NCI-H345 treated with DMSO at 0.1 percent for 48 hours (cell line): ENCODE results near the gene NFKB2.

Experiments used
- DNase-seq: peaks from one replicate; lab custom pipeline; 2025; ENCODE audit not compliant: unreplicated experiment; lab: John Stamatoyannopoulos, UW

The NFKB2 gene

GRCh38 chr10:102420714-102421506 is 25.4 kb downstream of the NFKB2 start, which contains the start of gene FBXL15:
FBXL15 (plus strand) TSS chr10:102420836; CDS start chr10:102421130, 294 bp downstream.
- DNase-seq: peak; percentile 83

DNA sequence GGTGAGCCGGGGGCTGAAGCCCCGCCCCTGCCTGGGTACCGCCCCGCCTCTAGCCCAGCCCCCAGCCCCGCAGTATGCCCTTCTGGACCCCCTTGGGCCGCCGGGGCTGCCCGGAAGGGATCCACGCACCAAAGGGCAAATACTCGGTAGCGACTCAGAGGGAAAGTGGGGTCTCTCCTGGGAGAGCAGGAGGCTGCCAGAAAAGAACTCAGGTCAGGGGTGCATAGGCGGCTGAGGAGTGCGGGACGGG is 25.9 kb downstream of the NFKB2 start:
- no peak for DNase-seq

GRCh38 chr10:102421757-102422512 is 26.4 kb downstream of the NFKB2 start:
- DNase-seq: no peak

DNA sequence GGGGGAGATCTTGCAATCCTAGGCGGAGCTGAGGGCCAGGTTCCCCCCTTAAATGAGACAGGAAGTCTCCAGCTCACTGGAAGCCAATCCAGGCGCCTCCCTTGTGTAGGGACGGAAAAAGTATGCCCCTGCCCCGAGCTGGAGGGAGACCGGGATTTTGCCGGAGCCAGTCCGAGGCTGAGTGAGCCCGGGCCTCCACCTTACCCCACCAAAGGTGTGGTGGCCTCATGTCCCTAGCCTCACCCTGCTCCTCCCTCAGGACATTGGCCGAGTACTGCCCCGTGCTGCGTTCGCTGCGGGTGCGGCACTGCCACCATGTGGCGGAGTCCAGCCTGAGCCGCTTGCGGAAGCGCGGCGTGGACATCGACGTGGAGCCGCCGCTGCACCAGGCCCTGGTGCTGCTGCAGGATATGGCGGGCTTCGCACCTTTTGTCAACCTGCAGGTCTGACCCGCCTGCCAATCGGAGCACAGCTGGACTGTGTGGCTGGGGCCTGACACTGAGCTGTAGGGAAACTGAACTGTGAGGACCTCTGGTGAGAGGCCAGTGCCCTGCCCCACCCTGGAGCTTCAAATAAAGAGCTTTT is 27.1 kb downstream of the NFKB2 start:
- no peak for DNase-seq

GRCh38 chr10:102423372-102423968 is 28.0 kb downstream of the NFKB2 start:
- DNase-seq: no peak

DNA sequence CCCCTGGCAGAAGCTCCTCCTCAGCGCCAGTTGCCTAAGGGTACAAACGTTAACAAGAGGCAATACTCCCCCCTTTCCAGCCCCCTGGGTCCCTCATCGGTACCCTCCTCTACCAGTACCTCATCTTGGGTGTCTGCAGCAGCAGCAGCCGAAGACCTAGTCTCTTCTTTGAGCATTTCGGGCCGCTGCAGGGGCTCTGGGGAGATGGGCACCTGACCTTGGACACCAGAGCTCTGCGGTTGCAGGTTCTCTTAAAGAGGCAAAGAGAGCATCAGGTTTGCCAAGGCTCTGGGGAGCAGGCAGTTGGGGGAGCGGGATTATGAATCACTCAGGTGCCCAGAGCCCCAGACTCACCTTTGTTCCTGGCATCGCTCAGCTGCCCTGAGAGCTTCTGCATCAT is 28.6 kb downstream of the NFKB2 start:
- DNase-seq: no peak

DNA sequence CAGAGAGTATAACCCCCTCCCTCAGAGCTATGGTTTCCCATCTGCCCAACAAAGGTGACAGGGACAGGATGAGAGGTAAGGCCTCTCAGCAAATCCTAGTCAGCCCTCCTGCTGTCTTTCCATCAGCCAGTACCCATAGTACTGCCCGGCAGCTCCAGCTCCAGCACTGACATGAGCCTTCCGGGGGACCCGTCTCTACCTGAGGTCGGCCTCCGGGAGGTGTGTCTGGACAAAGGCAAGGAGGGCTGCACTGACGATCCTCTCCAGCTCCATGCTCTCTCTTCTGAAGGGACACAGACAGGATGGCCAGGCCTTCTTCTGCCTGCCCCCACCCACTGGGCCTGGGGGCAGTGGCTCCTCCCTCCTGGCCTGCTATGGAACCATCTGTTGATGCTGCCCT is 29.4 kb downstream of the NFKB2 start:
- no peak for DNase-seq

DNA sequence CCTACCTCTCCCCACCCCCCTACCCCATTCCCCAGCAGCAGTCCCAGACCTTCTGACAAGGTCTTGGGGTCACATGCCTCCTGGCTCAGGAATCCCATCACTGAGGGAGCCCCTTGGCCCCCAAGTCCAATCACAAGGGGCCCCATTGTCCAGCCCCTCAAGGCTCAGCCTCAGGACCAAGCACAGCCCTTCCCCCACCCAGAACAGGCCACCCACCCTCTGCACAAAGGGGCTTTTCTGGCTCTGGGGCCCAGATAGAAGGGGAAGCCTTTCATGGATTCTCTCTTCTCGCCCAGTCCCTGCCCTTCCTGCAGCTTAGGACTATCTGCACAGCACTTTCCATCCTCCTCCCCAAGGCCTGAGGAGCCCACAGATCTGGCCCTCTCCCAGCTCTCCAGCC is 29.9 kb downstream of the NFKB2 start:
- DNase-seq: no peak

DNA sequence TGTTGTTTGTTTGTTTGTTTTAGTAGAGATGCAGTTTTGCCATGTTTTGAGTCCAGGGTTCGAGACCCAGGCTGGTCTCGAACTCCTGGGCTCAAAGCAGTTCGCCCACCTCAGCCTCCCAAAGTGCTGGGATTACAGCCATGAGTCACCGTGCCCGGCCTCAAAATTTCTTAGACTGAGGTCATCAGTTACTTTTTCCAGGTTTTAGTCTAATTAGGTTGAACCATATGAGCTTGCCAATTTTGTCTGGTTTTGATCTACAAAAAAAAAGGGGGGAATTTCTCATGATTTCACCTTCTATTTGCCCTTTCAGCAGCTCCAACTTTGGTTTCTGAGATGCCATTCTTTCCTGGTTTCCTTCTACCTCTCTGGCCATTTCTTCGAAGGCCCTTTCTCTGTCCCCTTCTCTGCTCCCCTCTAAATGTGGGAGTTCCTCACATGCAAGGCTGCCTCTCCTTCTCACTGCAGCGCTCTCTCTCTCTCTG is 31.3 kb downstream of the NFKB2 start:
- no peak for DNase-seq

DNA sequence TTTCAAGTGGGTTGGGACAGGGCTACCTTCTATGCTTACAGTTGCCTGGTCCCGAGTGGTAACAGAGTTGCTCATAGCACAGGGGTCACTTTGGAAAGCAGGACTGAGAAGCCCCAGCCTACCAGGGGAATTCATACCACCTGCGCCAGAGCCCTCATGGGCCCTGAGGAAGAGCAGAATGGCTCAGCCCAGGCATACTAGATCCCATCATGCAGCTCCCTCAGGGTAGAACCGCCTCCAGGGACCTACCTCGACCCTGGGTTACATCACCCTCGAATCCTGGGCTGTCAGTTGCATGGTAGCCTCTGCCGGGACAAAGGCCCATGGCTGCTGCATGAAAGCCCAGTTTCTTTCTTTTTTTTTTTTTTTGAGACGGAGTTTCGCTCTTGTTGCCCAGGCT is 34.0 kb downstream of the NFKB2 start:
- DNase-seq: no peak

DNA sequence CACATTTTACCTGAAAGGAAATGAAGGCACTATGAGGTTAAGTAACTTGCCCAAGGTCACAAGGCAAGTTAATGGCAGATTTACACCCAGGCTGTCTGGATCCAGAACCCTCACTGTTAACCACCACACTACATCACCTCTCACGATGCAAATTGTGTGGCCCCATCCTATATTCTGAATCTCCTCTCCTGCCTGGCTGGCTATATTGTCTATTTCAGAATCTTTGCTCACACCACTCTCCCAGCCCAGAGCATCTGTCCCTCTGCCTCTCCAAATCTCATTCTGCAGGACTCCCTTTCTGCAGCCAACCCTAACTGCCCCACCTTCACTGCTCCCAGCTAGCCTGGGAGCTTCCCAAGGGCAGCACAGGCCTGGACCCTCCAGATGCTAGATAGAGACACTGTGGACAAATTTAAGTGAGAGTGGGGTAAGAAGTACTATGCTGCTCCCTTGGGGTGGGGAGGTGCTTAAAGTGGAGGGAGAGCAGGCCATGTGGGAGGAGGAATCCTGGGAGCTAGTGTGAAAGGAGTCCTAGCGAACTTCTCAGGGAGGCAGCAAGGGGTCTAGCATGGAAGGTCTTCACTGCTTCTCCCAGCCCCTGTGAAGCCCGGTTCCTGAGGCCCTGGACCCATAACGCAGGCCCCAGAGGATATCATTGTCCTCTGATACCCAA is 36.1 kb downstream of the NFKB2 start:
- no peak for DNase-seq

DNA sequence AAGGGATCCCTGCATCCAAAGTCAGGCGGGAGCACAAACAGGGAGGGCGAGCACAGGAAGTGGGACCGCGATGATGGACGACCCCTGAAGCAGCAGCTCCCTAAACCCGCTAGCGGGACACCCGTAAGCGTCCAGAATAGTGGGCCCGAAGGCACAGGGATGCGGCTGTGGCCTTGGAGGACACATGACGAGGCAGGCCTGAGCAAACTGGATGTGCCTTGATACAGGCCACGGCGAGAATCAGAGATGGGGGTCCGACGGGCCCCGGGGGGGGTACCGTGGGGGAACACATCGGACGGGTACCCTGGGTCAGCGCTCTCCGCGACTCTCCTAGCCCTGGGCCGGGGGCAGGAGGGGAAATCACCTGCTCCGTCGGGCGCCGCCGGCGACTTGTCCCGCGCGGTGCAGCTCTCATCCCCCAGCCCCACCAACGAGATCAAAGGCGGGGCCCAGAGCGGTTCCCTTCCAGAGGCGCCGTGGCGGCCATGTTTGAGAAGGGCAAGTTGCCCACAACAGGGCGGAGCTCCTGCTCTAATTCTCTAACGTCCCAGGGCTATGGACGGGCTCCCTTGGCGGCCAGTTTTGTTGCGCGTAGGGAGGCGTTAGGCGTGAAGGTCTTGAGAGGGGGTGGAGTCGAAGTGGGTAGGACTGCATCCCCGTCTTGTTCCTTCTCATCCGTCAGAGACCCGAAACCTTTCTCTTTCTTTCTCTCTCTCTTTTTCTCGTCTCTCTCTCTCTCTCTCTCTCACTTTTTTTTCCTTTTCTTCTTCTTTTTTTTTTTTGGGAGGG is 36.9 kb downstream of the NFKB2 start, which contains the start of gene CUEDC2:
TSS of gene CUEDC2 (minus strand) at position 413 of the 789 bp plus-strand sequence. CDS start 7,386 bp downstream, outside the sequence.
- peak; percentile 83 for DNase-seq

- DNase-seq: no peak
Observed at GRCh38 chr10:102433619-102434046, 38.1 kb downstream of the NFKB2 start.

GRCh38 chr10:102434394-102435132 is 39.1 kb downstream of the NFKB2 start:
- DNase-seq: no peak

DNA sequence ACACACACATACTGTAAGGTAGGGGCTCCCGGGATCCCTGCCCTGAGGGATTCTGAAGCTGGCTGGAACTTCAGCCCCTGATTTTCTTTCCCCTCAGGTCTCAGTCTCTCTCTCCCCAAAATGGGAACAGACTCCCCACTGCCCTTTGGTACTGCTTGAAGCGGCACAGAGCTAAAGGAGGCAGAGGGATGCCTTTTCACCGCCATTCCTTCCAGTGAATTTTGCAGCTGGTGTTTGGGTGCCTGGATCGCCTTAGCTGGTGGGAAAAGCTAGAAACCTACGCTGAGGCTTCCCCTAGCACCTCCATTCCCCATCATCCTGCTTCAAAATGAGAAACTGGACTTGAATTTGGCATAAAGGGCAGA is 39.6 kb downstream of the NFKB2 start:
- no peak for DNase-seq

DNA sequence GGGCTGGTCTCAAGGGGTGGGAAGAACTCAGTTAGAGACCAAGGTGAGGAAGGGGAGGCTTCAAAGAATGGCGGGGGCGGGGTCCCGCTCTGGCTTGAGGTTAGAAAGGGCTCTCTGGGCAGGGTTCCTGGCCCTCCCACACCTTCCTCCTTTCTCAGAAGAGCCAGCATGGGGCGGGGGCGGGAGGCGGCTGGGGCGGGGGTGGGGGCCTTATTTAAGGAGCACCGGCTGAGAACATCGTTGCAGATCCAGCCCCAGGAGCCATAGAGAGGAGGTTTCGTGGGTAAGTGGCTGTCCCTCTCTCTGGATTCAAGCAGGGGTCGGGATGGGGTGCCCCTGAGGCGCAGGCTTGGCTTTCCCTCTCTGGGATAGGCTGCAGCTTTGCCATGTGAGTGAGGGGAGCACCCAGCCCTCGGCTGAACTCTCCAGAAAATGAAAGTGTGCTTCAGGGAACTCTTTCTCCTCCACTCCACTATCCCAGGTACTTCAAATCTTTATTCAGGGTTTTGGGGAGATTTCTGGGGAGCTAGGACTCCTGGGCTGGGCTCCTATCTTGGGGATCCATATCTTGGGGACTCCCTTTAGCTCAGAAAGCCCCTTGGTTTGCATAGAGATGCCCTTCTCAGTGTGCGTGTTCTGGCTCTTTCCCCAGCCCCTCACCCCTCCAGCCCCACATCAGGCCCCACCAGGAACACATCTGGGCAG is 40.2 kb downstream of the NFKB2 start:
- no peak for DNase-seq

GRCh38 chr10:102436312-102436711 is 40.8 kb downstream of the NFKB2 start:
- DNase-seq: no peak

DNA sequence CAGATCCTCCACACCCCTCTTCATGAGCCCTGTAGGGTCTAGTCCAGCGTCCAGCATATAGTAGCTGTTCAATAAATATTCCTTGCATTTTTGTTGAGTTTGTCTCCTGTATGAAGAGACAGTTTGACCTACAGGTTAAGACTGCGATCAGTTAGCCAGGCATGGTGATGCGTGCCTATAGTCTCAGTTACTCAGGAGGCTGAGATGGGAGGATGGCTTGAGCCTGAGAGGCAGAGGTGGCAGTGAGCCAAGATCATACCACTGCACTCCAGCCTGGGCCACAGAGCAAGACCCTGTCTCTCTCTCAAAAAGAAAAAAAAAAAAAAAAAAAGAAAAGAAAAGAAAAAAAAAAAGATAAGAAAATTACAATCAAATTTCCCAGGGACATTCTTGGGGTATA is 42.0 kb downstream of the NFKB2 start:
- DNase-seq: no peak

DNA sequence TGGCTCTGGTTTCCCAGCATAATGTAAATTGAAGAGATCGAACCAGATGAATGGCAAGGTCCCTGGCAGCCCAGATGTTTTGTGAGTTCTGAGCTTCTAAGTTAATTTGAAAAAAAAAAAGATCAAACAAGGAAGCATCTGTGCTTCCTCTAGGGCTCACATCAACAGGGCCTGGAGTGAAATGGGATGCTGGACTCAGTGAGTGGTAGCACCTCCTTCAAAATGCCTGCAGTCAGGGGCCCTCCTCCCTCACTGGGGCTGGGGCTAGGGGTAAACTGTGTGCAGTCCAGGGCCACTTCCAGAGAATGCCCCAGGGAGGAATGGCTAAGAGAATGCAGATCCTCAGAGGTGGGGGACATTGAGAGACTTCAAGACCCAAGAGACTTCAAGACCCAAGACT is 42.9 kb downstream of the NFKB2 start:
- no peak for DNase-seq
